ENCODE data around the gene CERS6. TPM values are rescaled to one million over a fixed set of nuclear protein-coding genes. Genes with fewer than 3 reads are reported as not detected.

Gene CERS6
- total and polyA plus RNA-seq, 4 donors = 4.2 to 20.4 (median 10.1) TPM

- Histone ChIP-seq H3K27me3 (ENCODE audit: control insufficient read depth in 4 of 4, insufficient read depth in 4 of 4, low read length in 3 of 4) (no peaks in the 10 kb centered on the region), H3K9ac (ENCODE audit: low read depth in 1 of 2, low read length in 2 of 2) (no peak overlapping the region), H3K4me3 (ENCODE audit: low read depth in 1 of 3, low read length in 3 of 3) (no peak overlapping the region), H3K4me1 (ENCODE audit: control insufficient read depth in 4 of 4, insufficient read depth in 4 of 4, low read length in 3 of 4) (peaks cover 0 to 18% (median 10%) of the 10 kb centered on the region in 4 donors), H3K36me3 (ENCODE audit: control insufficient read depth in 4 of 4, insufficient read depth in 3 of 4, low read depth in 1 of 4, low read length in 3 of 4) (no peaks in the 10 kb centered on the region), H3K27ac (ENCODE audit: low read depth in 1 of 2, low read length in 2 of 2) (no peak overlapping the region), H3K9me3 (ENCODE audit: control insufficient read depth in 4 of 4, low read length in 3 of 4) (no peaks in the 10 kb centered on the region)
- whole genome bisulfite sequencing = 80% methylated on average over 3 of the region's 3 CpGs
- no peak for DNase-seq (ENCODE audit: low spot score)
- no peak for TF ChIP-seq EGR1 (IDR thresholded peaks at IDR 0.05; ENCODE audit: low read depth in 2 of 2)
- no peak for TF ChIP-seq ZBTB33 (IDR thresholded peaks at IDR 0.05)
- no peak for TF ChIP-seq YY1 (IDR thresholded peaks at IDR 0.05)
- TF ChIP-seq HNF4A (conservative IDR thresholded peaks at IDR 0.05) = no peak
- no peak for TF ChIP-seq RXRA (IDR thresholded peaks at IDR 0.05)
- TF ChIP-seq HNF4G (IDR thresholded peaks at IDR 0.05) = no peak
- TF ChIP-seq RAD21 (IDR thresholded peaks at IDR 0.05) = no peak
- TF ChIP-seq, protein P1, sequence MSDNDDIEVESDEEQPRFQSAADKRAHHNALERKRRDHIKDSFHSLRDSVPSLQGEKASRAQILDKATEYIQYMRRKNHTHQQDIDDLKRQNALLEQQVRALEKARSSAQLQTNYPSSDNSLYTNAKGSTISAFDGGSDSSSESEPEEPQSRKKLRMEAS (IDR thresholded peaks at IDR 0.05) = no peak
- no peak for TF ChIP-seq NR2F2 (IDR thresholded peaks at IDR 0.05)
- TF ChIP-seq, protein P2, sequence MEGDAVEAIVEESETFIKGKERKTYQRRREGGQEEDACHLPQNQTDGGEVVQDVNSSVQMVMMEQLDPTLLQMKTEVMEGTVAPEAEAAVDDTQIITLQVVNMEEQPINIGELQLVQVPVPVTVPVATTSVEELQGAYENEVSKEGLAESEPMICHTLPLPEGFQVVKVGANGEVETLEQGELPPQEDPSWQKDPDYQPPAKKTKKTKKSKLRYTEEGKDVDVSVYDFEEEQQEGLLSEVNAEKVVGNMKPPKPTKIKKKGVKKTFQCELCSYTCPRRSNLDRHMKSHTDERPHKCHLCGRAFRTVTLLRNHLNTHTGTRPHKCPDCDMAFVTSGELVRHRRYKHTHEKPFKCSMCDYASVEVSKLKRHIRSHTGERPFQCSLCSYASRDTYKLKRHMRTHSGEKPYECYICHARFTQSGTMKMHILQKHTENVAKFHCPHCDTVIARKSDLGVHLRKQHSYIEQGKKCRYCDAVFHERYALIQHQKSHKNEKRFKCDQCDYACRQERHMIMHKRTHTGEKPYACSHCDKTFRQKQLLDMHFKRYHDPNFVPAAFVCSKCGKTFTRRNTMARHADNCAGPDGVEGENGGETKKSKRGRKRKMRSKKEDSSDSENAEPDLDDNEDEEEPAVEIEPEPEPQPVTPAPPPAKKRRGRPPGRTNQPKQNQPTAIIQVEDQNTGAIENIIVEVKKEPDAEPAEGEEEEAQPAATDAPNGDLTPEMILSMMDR (IDR thresholded peaks at IDR 0.05; ENCODE audit: low read depth, low read length, missing input control) = no peak
- no peak for TF ChIP-seq SP1 (IDR thresholded peaks at IDR 0.05)
- no peak for TF ChIP-seq GABPA (IDR thresholded peaks at IDR 0.05 in 1 of 2, conservative IDR thresholded peaks at IDR 0.05 in 1 of 2)
- no peak for TF ChIP-seq FOXA2 (IDR thresholded peaks at IDR 0.05)
- TF ChIP-seq, protein P3, sequence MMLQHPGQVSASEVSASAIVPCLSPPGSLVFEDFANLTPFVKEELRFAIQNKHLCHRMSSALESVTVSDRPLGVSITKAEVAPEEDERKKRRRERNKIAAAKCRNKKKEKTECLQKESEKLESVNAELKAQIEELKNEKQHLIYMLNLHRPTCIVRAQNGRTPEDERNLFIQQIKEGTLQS (IDR thresholded peaks at IDR 0.05) = no peak
- no peak for TF ChIP-seq FOXA1 (IDR thresholded peaks at IDR 0.05)
- no peak for TF ChIP-seq REST (IDR thresholded peaks at IDR 0.05)
Measured at GRCh38 chr2:168816369-168816768, 360.3 kb downstream of the CERS6 start.

All from liver (tissue), 9 donors.